Stimulated activated naive CD8-positive, alpha-beta T cell treated with anti-CD3 and anti-CD28 coated beads, Interleukin-15, Interleukin-2, amounts not matched to agents 100 ng/mL and 50 ng/mL, for 24 hours (primary cell): ENCODE results near the gene AKR1B15.

Experiments used
- H3K27ac Mint-ChIP-seq: one replicate; pipeline ENCODE4 v1.8.0; 2021; ENCODE audit warnings: mild to moderate bottlenecking, mixed read lengths
- H3K27me3 Mint-ChIP-seq: one replicate; pipeline ENCODE4 v1.8.0; 2021; ENCODE audit warnings: mixed read lengths
- H3K36me3 Mint-ChIP-seq: one replicate; pipeline ENCODE4 v1.8.0; 2021; ENCODE audit warnings: low read depth, mixed read lengths
- H3K4me1 Mint-ChIP-seq: one replicate; pipeline ENCODE4 v1.8.0; 2021; ENCODE audit warnings: low read depth, mixed read lengths
- H3K4me3 Mint-ChIP-seq: one replicate; pipeline ENCODE4 v1.8.0; 2021; ENCODE audit warnings: mild to moderate bottlenecking, mixed read lengths
- H3K9me3 Mint-ChIP-seq: one replicate; pipeline ENCODE4 v1.8.0; 2021; ENCODE audit warnings: mixed read lengths

The AKR1B15 gene

GRCh38 chr7:134548877-134549276 is at the start of gene AKR1B15:
Gene AKR1B15 (plus strand): TSS chr7:134549110. CDS start chr7:134564620, 15,510 bp downstream.
- Mint-ChIP-seq H3K27me3 (peaks cover 22% of the 10 kb centered on the region), H3K4me1 (no peaks in the 10 kb centered on the region), H3K9me3 (no peaks in the 10 kb centered on the region), H3K36me3 (no peaks in the 10 kb centered on the region), H3K27ac (no peak within 1 kb of the TSS), H3K4me3 (no peak within 1 kb of the TSS)

- Mint-ChIP-seq H3K27ac (no peak overlapping the region), H3K4me1 (no peaks in the 10 kb centered on the region), H3K36me3 (no peaks in the 10 kb centered on the region), H3K9me3 (no peaks in the 10 kb centered on the region), H3K4me3 (no peak overlapping the region), H3K27me3 (peaks cover 15% of the 10 kb centered on the region)
These were observed 48.5 kb upstream of the AKR1B15 start for GRCh38 chr7:134500406-134500805.

GRCh38 chr7:134500982-134501381 is 47.9 kb upstream of the AKR1B15 start:
- Mint-ChIP-seq H3K9me3 (no peaks in the 10 kb centered on the region), H3K27ac (no peak overlapping the region), H3K27me3 (peaks cover 15% of the 10 kb centered on the region), H3K36me3 (no peaks in the 10 kb centered on the region), H3K4me3 (no peak overlapping the region), H3K4me1 (no peaks in the 10 kb centered on the region)

GRCh38 chr7:134502463-134503371 is 46.2 kb upstream of the AKR1B15 start:
- H3K27me3 Mint-ChIP-seq = peaks cover 12% of the 10 kb centered on the region

GRCh38 chr7:134504660-134505164 is 44.2 kb upstream of the AKR1B15 start:
- Mint-ChIP-seq H3K27ac (no peak overlapping the region), H3K4me3 (no peak overlapping the region), H3K36me3 (no peaks in the 10 kb centered on the region), H3K9me3 (no peaks in the 10 kb centered on the region), H3K4me1 (no peaks in the 10 kb centered on the region), H3K27me3 (peaks cover 6% of the 10 kb centered on the region)

More at GRCh38 chr7:134502463-134503371, 46.2 kb upstream of the AKR1B15 start:
- Mint-ChIP-seq H3K4me3 (no peak overlapping the region), H3K27ac (no peak overlapping the region), H3K4me1 (no peaks in the 10 kb centered on the region), H3K36me3 (no peaks in the 10 kb centered on the region), H3K9me3 (no peaks in the 10 kb centered on the region)

GRCh38 chr7:134505856-134506255 is 43.1 kb upstream of the AKR1B15 start:
- H3K27me3 Mint-ChIP-seq = peaks cover 6% of the 10 kb centered on the region
- H3K9me3 Mint-ChIP-seq = no peaks in the 10 kb centered on the region
- no peaks in the 10 kb centered on the region for H3K4me1 Mint-ChIP-seq
- no peaks in the 10 kb centered on the region for H3K36me3 Mint-ChIP-seq
- no peak overlapping the region for H3K27ac Mint-ChIP-seq
- H3K4me3 Mint-ChIP-seq = no peak overlapping the region

GRCh38 chr7:134509010-134509409 is 39.9 kb upstream of the AKR1B15 start:
- Mint-ChIP-seq H3K4me1 (peaks cover 10% of the 10 kb centered on the region), H3K27me3 (peaks cover 4% of the 10 kb centered on the region), H3K4me3 (no peak overlapping the region), H3K27ac (no peak overlapping the region), H3K36me3 (no peaks in the 10 kb centered on the region), H3K9me3 (no peaks in the 10 kb centered on the region)

GRCh38 chr7:134510646-134511045 is 38.3 kb upstream of the AKR1B15 start:
- Mint-ChIP-seq H3K4me1 (peaks cover 14% of the 10 kb centered on the region), H3K27me3 (peaks cover 7% of the 10 kb centered on the region), H3K36me3 (no peaks in the 10 kb centered on the region), H3K4me3 (no peak overlapping the region), H3K9me3 (no peaks in the 10 kb centered on the region), H3K27ac (no peak overlapping the region)

GRCh38 chr7:134512271-134512670 is 36.6 kb upstream of the AKR1B15 start:
- Mint-ChIP-seq H3K4me3 (no peak overlapping the region), H3K4me1 (peaks cover 14% of the 10 kb centered on the region), H3K9me3 (no peaks in the 10 kb centered on the region), H3K27me3 (peaks cover 19% of the 10 kb centered on the region), H3K27ac (no peak overlapping the region), H3K36me3 (no peaks in the 10 kb centered on the region)

GRCh38 chr7:134513169-134513752 is 35.6 kb upstream of the AKR1B15 start:
- H3K27me3 Mint-ChIP-seq = peaks cover 25% of the 10 kb centered on the region
- no peaks in the 10 kb centered on the region for H3K9me3 Mint-ChIP-seq
- H3K36me3 Mint-ChIP-seq = no peaks in the 10 kb centered on the region
- H3K27ac Mint-ChIP-seq = no peak overlapping the region
- peaks cover 14% of the 10 kb centered on the region for H3K4me1 Mint-ChIP-seq
- no peak overlapping the region for H3K4me3 Mint-ChIP-seq

- H3K27ac Mint-ChIP-seq = no peak overlapping the region
- no peaks in the 10 kb centered on the region for H3K36me3 Mint-ChIP-seq
- H3K4me1 Mint-ChIP-seq = peaks cover 14% of the 10 kb centered on the region
- no peaks in the 10 kb centered on the region for H3K9me3 Mint-ChIP-seq
- H3K27me3 Mint-ChIP-seq = peaks cover 30% of the 10 kb centered on the region
- H3K4me3 Mint-ChIP-seq = no peak overlapping the region
These were observed 34.8 kb upstream of the AKR1B15 start for GRCh38 chr7:134514106-134514505.

GRCh38 chr7:134514663-134515062 is 34.2 kb upstream of the AKR1B15 start:
- peaks cover 31% of the 10 kb centered on the region for H3K27me3 Mint-ChIP-seq
- no peak overlapping the region for H3K4me3 Mint-ChIP-seq
- H3K9me3 Mint-ChIP-seq = no peaks in the 10 kb centered on the region
- no peaks in the 10 kb centered on the region for H3K36me3 Mint-ChIP-seq
- H3K4me1 Mint-ChIP-seq = peaks cover 14% of the 10 kb centered on the region
- no peak overlapping the region for H3K27ac Mint-ChIP-seq

- Mint-ChIP-seq H3K36me3 (no peaks in the 10 kb centered on the region), H3K27me3 (peaks cover 36% of the 10 kb centered on the region), H3K9me3 (no peaks in the 10 kb centered on the region)
These were observed 33.1 kb upstream of the AKR1B15 start for GRCh38 chr7:134515569-134516468.

GRCh38 chr7:134520130-134520529 is 28.8 kb upstream of the AKR1B15 start:
- no peak overlapping the region for H3K27ac Mint-ChIP-seq
- no peak overlapping the region for H3K4me3 Mint-ChIP-seq
- H3K27me3 Mint-ChIP-seq = peaks cover 30% of the 10 kb centered on the region
- H3K9me3 Mint-ChIP-seq = no peaks in the 10 kb centered on the region
- no peaks in the 10 kb centered on the region for H3K4me1 Mint-ChIP-seq
- no peaks in the 10 kb centered on the region for H3K36me3 Mint-ChIP-seq

More at GRCh38 chr7:134515569-134516468, 33.1 kb upstream of the AKR1B15 start:
- peaks cover 14% of the 10 kb centered on the region for H3K4me1 Mint-ChIP-seq
- H3K27ac Mint-ChIP-seq = no peak overlapping the region
- H3K4me3 Mint-ChIP-seq = no peak overlapping the region
